BLaER1 treated with 17β-estradiol and CSF1 and Interleukin-3, amounts not matched to agents 10 nM and 100 nM (cell line): ENCODE measurements around the gene MALL.
"Not testable (repeated sequence)": the region's sequence is repeated elsewhere in the genome, so short reads cannot be mapped to it uniquely, and the experiment has no call there.

Experiments used
- H3K27ac ChIP-seq, 11 experiments: shearing (Covaris generic); formaldehyde crosslinking; 2 replicates each; pipeline ENCODE4 v1.8.1; 2022
- H3K27me3 ChIP-seq, 11 experiments: shearing (Covaris generic); formaldehyde crosslinking; 2 replicates each; pipeline ENCODE4 v1.8.1; 2022
- H3K36me3 ChIP-seq, 11 experiments: shearing (Covaris generic); formaldehyde crosslinking; 2 replicates each; pipeline ENCODE4 v1.8.1; 2022
- H3K4me1 ChIP-seq, 10 experiments: shearing (Covaris generic); formaldehyde crosslinking; 2 replicates each; pipeline ENCODE4 v1.8.1; 2022
- H3K4me2 ChIP-seq, 11 experiments: shearing (Covaris generic); formaldehyde crosslinking; 2 replicates each; pipeline ENCODE4 v1.8.1; 2022
- H3K4me3 ChIP-seq, 10 experiments: shearing (Covaris generic); formaldehyde crosslinking; 2 replicates each; pipeline ENCODE4 v1.8.1; 2022
- H3K9ac ChIP-seq, 11 experiments: shearing (Covaris generic); formaldehyde crosslinking; 2 replicates each; pipeline ENCODE4 v1.8.1; 2022
- H3K9me3 ChIP-seq, 11 experiments: shearing (Covaris generic); formaldehyde crosslinking; replicated peaks in 1 of 11; 2 replicates each; pipeline ENCODE4 v1.8.1; 2022
- H4K20me1 ChIP-seq, 11 experiments: shearing (Covaris generic); formaldehyde crosslinking; 2 replicates each; pipeline ENCODE4 v1.8.1; 2022
- Cebpa-rat ChIP-seq, 11 experiments: shearing (Covaris generic); IDR thresholded peaks; 2 replicates each; pipeline ENCODE4 v1.8.1; 2022

MALL gene

GRCh38 chr2:110115291-110116032, at the start of gene MALL:
Gene MALL (minus strand): TSS chr2:110115822. CDS start chr2:110115792, 30 bp downstream.
- H3K9me3 ChIP-seq: peaks cover 0 to 11% (median 0%) of the 10 kb centered on the region in 11 experiments; a peak in 5 of 22 replicates
- H3K4me3 ChIP-seq: no peak within 1 kb of the TSS
- H3K4me1 ChIP-seq: peaks cover 0 to 8% (median 5%) of the 10 kb centered on the region in 10 experiments; a peak in 7 of 20 replicates
- H3K27me3 ChIP-seq: no peaks in the 10 kb centered on the region
- no peak for TF ChIP-seq Cebpa-rat (IDR thresholded peaks at IDR 0.05)
- no peaks in the 10 kb centered on the region for H3K36me3 ChIP-seq
- no peak within 1 kb of the TSS for H3K4me2 ChIP-seq
- H3K9ac ChIP-seq: no peak within 1 kb of the TSS
- no peaks in the 10 kb centered on the region for H4K20me1 ChIP-seq
- no peak within 1 kb of the TSS for H3K27ac ChIP-seq

GRCh38 chr2:110157153-110157793, 41.7 kb upstream of the MALL start:
- Histone ChIP-seq H4K20me1 (no peaks in the 10 kb centered on the region), H3K36me3 (0 out of 22 replicates have a peak, but pooled peaks cover 0 to 6% (median 0%) of the 10 kb centered on the region in 11 experiments), H3K27me3 (no peaks in the 10 kb centered on the region), H3K27ac (no peak overlapping the region), H3K9ac (no peak overlapping the region), H3K9me3 (peaks cover 22 to 34% (median 32%) of the 10 kb centered on the region in 11 experiments), H3K4me2 (no peak overlapping the region), H3K4me1 (0 out of 20 replicates have a peak, but pooled peaks cover 0 to 4% (median 0%) of the 10 kb centered on the region in 10 experiments), H3K4me3 (no peak overlapping the region)
- TF ChIP-seq Cebpa-rat (IDR thresholded peaks at IDR 0.05): no peak

GRCh38 chr2:110154828-110155227, 39.2 kb upstream of the MALL start:
- H3K27ac ChIP-seq, H4K20me1 ChIP-seq, H3K36me3 ChIP-seq, H3K4me2 ChIP-seq, H3K4me3 ChIP-seq, H3K4me1 ChIP-seq, H3K9ac ChIP-seq, H3K27me3 ChIP-seq: not testable (repeated sequence)
- peaks cover 22 to 34% (median 32%) of the 10 kb centered on the region in 11 experiments for H3K9me3 ChIP-seq

- H3K36me3 ChIP-seq, H3K4me2 ChIP-seq, H3K9ac ChIP-seq, H3K4me3 ChIP-seq, H4K20me1 ChIP-seq, H3K27ac ChIP-seq, H3K27me3 ChIP-seq: not testable (repeated sequence)
- Histone ChIP-seq H3K9me3 (peaks cover 22 to 34% (median 32%) of the 10 kb centered on the region in 11 experiments), H3K4me1 (peaks cover 0 to 14% (median 0%) of the 10 kb centered on the region in 10 experiments; a peak in 7 of 20 replicates)
Observed at GRCh38 chr2:110154188-110154587, 38.6 kb upstream of the MALL start.

- H3K4me1 ChIP-seq: peaks cover 0 to 15% (median 0%) of the 10 kb centered on the region in 10 experiments; a peak in 7 of 20 replicates
- H3K9ac ChIP-seq: no peak overlapping the region
- H4K20me1 ChIP-seq: no peaks in the 10 kb centered on the region
- H3K4me2 ChIP-seq: no peak overlapping the region
- TF ChIP-seq Cebpa-rat (IDR thresholded peaks at IDR 0.05): no peak
- 0 out of 22 replicates have a peak, but pooled peaks cover 0 to 6% (median 0%) of the 10 kb centered on the region in 11 experiments for H3K36me3 ChIP-seq
- H3K27ac ChIP-seq: no peak overlapping the region
- H3K9me3 ChIP-seq: peaks cover 22 to 34% (median 32%) of the 10 kb centered on the region in 11 experiments
- no peak overlapping the region for H3K4me3 ChIP-seq
- no peaks in the 10 kb centered on the region for H3K27me3 ChIP-seq
Observed at GRCh38 chr2:110153416-110153815, 37.8 kb upstream of the MALL start.

GRCh38 chr2:110152943-110153342, 37.3 kb upstream of the MALL start:
- H3K4me2 ChIP-seq: no peak overlapping the region
- 0 out of 22 replicates have a peak, but pooled peaks cover 0 to 6% (median 0%) of the 10 kb centered on the region in 11 experiments for H3K36me3 ChIP-seq
- TF ChIP-seq Cebpa-rat (IDR thresholded peaks at IDR 0.05): no peak
- peaks cover 0 to 15% (median 0%) of the 10 kb centered on the region in 10 experiments; a peak in 7 of 20 replicates for H3K4me1 ChIP-seq
- no peaks in the 10 kb centered on the region for H4K20me1 ChIP-seq
- no peak overlapping the region for H3K27ac ChIP-seq
- H3K9me3 ChIP-seq: peaks cover 22 to 34% (median 32%) of the 10 kb centered on the region in 11 experiments
- H3K4me3 ChIP-seq: no peak overlapping the region
- no peaks in the 10 kb centered on the region for H3K27me3 ChIP-seq
- H3K9ac ChIP-seq: no peak overlapping the region

GRCh38 chr2:110149330-110150220, 34.0 kb upstream of the MALL start:
- Histone ChIP-seq H3K9me3 (peaks cover 9 to 13% (median 12%) of the 10 kb centered on the region in 11 experiments), H3K4me2 (peak overlapping the region in 3 of 11 experiments; percentile 47 to 63 (median 58); a peak in 5 of 22 replicates), H3K4me1 (peaks cover 0 to 15% (median 0%) of the 10 kb centered on the region in 10 experiments; a peak in 7 of 20 replicates), H3K27me3 (no peaks in the 10 kb centered on the region), H3K4me3 (no peak overlapping the region), H3K9ac (no peak overlapping the region), H3K36me3 (0 out of 22 replicates have a peak, but pooled peaks cover 0 to 2% (median 0%) of the 10 kb centered on the region in 11 experiments), H4K20me1 (no peaks in the 10 kb centered on the region), H3K27ac (no peak overlapping the region)
- TF ChIP-seq Cebpa-rat (IDR thresholded peaks at IDR 0.05): no peak

GRCh38 chr2:110146945-110147332, 31.3 kb upstream of the MALL start:
- TF ChIP-seq Cebpa-rat (IDR thresholded peaks at IDR 0.05): no peak
- Histone ChIP-seq H4K20me1 (no peaks in the 10 kb centered on the region), H3K9me3 (no peaks in the 10 kb centered on the region), H3K4me3 (no peak overlapping the region), H3K9ac (no peak overlapping the region), H3K27me3 (no peaks in the 10 kb centered on the region), H3K4me2 (no peak overlapping the region), H3K36me3 (no peaks in the 10 kb centered on the region), H3K4me1 (peaks cover 0 to 13% (median 0%) of the 10 kb centered on the region in 10 experiments; a peak in 7 of 20 replicates), H3K27ac (no peak overlapping the region)
